Esophagus squamous epithelium (tissue), 4 donors: ENCODE results near the gene SEPTIN2.
"Not testable (repeated sequence)": the region's sequence is repeated elsewhere in the genome, so short reads cannot be mapped to it uniquely, and the experiment has no call there.

Experiments used
- CTCF ChIP-seq, 6 experiments: fragments of 450-650 bp in 4 of 6; fragments of 200-600 bp in 2 of 6; sonication (generic) in 2 of 6; IDR thresholded peaks; one replicate each; pipeline ENCODE4 v1.5.1; 2016 to 2019; ENCODE audit warnings: antibody characterized with exemption in 6 of 6, mild to moderate bottlenecking in 4 of 6, moderate library complexity in 4 of 6
- POLR2A ChIP-seq, 4 donors: fragments of 450-650 bp; IDR thresholded peaks; one replicate each; pipeline ENCODE4 v1.6.1; 2017; ENCODE audit warnings: antibody characterized with exemption in 4 of 4, mild to moderate bottlenecking in 4 of 4, moderate library complexity in 3 of 4

GRCh38 chr2:241385450-241385849, 69.7 kb downstream of the SEPTIN2 start:
- TF ChIP-seq CTCF, POLR2A (IDR thresholded peaks at IDR 0.05): not testable (repeated sequence)
